GM12878 (cell line): ENCODE data around the gene ARHGAP26. TPM values are rescaled to one million over a fixed set of nuclear protein-coding genes. Genes with fewer than 3 reads are reported as not detected.
"Not testable (repeated sequence)": the region's sequence is repeated elsewhere in the genome, so short reads cannot be mapped to it uniquely, and the experiment has no call there.

Source experiments
- ATAC-seq: fragments of 200-7000 bp; cut with Tn5 transposase; 3 replicates; pipeline ENCODE4 v1.9.1; 2020; ENCODE audit warnings: mild to moderate bottlenecking, moderate library complexity
- BruUV-seq: library from RNA; stranded (reverse); fragments of 400-500 nt; replicated peaks from 2 replicates; lab custom pipeline; 2021; lab: Mats Ljungman, UMichigan
- CTCF ChIA-PET: fragments of 300-600 bp; sonication (Branson Sonifier 250); formaldehyde crosslinking; extraction: SDS; loops from one replicate; lab custom pipeline; 2021; ENCODE audit warnings: inconsistent platforms; lab: Yijun Ruan, JAX
- POLR2A ChIA-PET: fragments of 350-600 bp; formaldehyde crosslinking; extraction: SDS; loops from one replicate; lab custom pipeline; 2021; ENCODE audit warnings: inconsistent platforms; lab: Charles Lee
- RAD21 ChIA-PET: fragments of 300-600 bp; sonication (Branson Sonifier 250); formaldehyde crosslinking; loops from one replicate; lab custom pipeline; 2023; ENCODE audit warnings: antibody characterized with exemption; ENCODE audit not compliant: unreplicated experiment; lab: Charles Lee
- SMC1A ChIA-PET: fragments of 300-600 bp; sonication (Branson Sonifier 250); formaldehyde crosslinking; loops from one replicate; lab custom pipeline; 2023; ENCODE audit not compliant: unreplicated experiment, uncharacterized antibody; lab: Charles Lee
- DNase-seq: peaks from one replicate; pipeline ENCODE4 v3.0.0-alpha.2; 2011; ENCODE audit warnings: low read depth, low spot score
- FAIRE-seq: peaks from 3 replicates; lab custom pipeline; 2011; peaks lifted over from hg19 to GRCh38; lab: Jason Lieb, UNC
- H2AFZ ChIP-seq: 2 replicates; pipeline ENCODE4 v1.6.0; 2011; ENCODE audit warnings: low read depth, low read length, control low read depth; ENCODE audit not compliant: control insufficient read depth
- H3K27ac ChIP-seq: 2 replicates; pipeline ENCODE4 v1.5.1; 2011; ENCODE audit warnings: control low read depth; ENCODE audit not compliant: control insufficient read depth, insufficient read depth
- H3K27me3 ChIP-seq, 2 experiments: replicated peaks in 1 of 2; 2 replicates each; pipeline versions ENCODE4 v1.6.0 to v1.6.1; 2011; ENCODE audit warnings: low read length in 1 of 2; ENCODE audit not compliant: control insufficient read depth in 2 of 2, insufficient read depth in 2 of 2
- H3K36me3 ChIP-seq, 2 experiments: 2 replicates each; pipeline ENCODE4 v1.5.1; 2011; ENCODE audit warnings: low read length in 1 of 2; ENCODE audit not compliant: control insufficient read depth in 2 of 2, insufficient read depth in 2 of 2
- H3K4me1 ChIP-seq: 2 replicates; pipeline ENCODE4 v1.6.1; 2011; ENCODE audit warnings: mild to moderate bottlenecking, low read length, moderate library complexity, mixed read lengths; ENCODE audit not compliant: control insufficient read depth, insufficient read depth
- H3K4me2 ChIP-seq: 2 replicates; pipeline ENCODE4 v1.6.0; 2011; ENCODE audit warnings: control low read depth; ENCODE audit not compliant: control insufficient read depth, insufficient read depth
- H3K4me3 ChIP-seq: fragments of 200-600 bp; sonication (generic); 2 replicates; pipeline ENCODE4 v1.5.1; 2016
- H3K79me2 ChIP-seq: 2 replicates; pipeline ENCODE4 v1.6.0; 2011; ENCODE audit warnings: low read length; ENCODE audit not compliant: control insufficient read depth, insufficient read depth
- H3K9ac ChIP-seq: 2 replicates; pipeline ENCODE4 v1.8.0; 2011; ENCODE audit warnings: low read length, control low read depth, mixed read lengths; ENCODE audit not compliant: control insufficient read depth, insufficient read depth
- H3K9me3 ChIP-seq: replicated peaks from 3 replicates; pipeline ENCODE4 v1.5.1; 2011; ENCODE audit warnings: mild to moderate bottlenecking, low read length; ENCODE audit not compliant: control insufficient read depth, insufficient read depth
- H4K20me1 ChIP-seq: 2 replicates; pipeline ENCODE4 v1.6.0; 2011; ENCODE audit not compliant: control insufficient read depth, insufficient read depth
- BMI1 ChIP-seq: fragments of 450-650 bp; IDR thresholded peaks from 2 replicates; pipeline ENCODE4 v1.6.1; 2016; ENCODE audit warnings: mild to moderate bottlenecking, moderate library complexity, borderline replicate concordance
- CHD1 ChIP-seq: IDR thresholded peaks from 2 replicates; pipeline ENCODE4 v1.6.1; 2012; ENCODE audit warnings: low read depth, low read length, improper control_type of control experiment
- NFYB ChIP-seq: IDR thresholded peaks from 2 replicates; pipeline ENCODE4 v1.6.1; 2011; ENCODE audit warnings: low read depth, mild to moderate bottlenecking, low read length, improper control_type of control experiment, moderate library complexity; ENCODE audit not compliant: insufficient read depth
- POLR2AphosphoS5 ChIP-seq: IDR thresholded peaks from 2 replicates; pipeline ENCODE4 v1.6.1; 2011; ENCODE audit warnings: mild to moderate bottlenecking, low read length, inconsistent platforms
- RFX5 ChIP-seq: IDR thresholded peaks from 2 replicates; pipeline ENCODE4 v1.6.1; 2011; ENCODE audit warnings: low read depth, low read length, improper control_type of control experiment
- SMARCA5 ChIP-seq: fragments of 450-650 bp; IDR thresholded peaks from 2 replicates; pipeline ENCODE4 v1.6.1; 2017; ENCODE audit warnings: mild to moderate bottlenecking
- STAT3 ChIP-seq: IDR thresholded peaks from 2 replicates; pipeline ENCODE4 v1.6.1; 2011; ENCODE audit warnings: low read depth, low read length, improper control_type of control experiment
- TAF1 ChIP-seq: IDR thresholded peaks from 2 replicates; pipeline ENCODE4 v1.6.1; 2011; ENCODE audit warnings: mild to moderate bottlenecking, low read depth, low read length, borderline replicate concordance
- ZZZ3 ChIP-seq: IDR thresholded peaks from 2 replicates; pipeline ENCODE4 v1.6.1; 2011; ENCODE audit warnings: low read depth; ENCODE audit not compliant: control insufficient read depth, insufficient read length
- WGBS: methylation state at CpG from one replicate; pipeline ENCODE4 v1.1.6; 2016; ENCODE audit warnings: low lambda C conversion rate; ENCODE audit not compliant: insufficient replicate concordance, insufficient coverage; ENCODE audit errors: missing lambda C conversion rate; 5-methylcytosine and 5-hydroxymethylcytosine counted together
- in situ Hi-C: fragments of 300-500 bp; cut with MboI; formaldehyde crosslinking; loops from 9 replicates; pipeline ENCODE4 v1.14.3; 2018; ENCODE audit warnings: mixed read lengths
- intact Hi-C: fragments of 100-400 bp; cut with micrococcal nuclease; formaldehyde crosslinking; loops from one replicate; pipeline ENCODE4 v1.14.2; 2022; ENCODE audit not compliant: unreplicated experiment
- polyA plus RNA-seq, 11 experiments: library from polyadenylated mRNA; depleted of rRNA in 4 of 11; unstranded in 6 of 11; stranded (reverse) in 5 of 11; fragments of >200 nt; fragmentation: Nextera tagmentation in 4 of 11; fragmentation: Illumina TruSeq in 1 of 11; extraction: Ambion mirVana in 4 of 11; extraction: Trizol in 1 of 11; gene quantifications; 1 replicate in 1 of 11; 2 replicates in 10 of 11; pipeline versions ENCODE4 v1.2.1 to v1.2.3, GENCODE V29; 2011 to 2016; ENCODE audit warnings: inconsistent platforms in 2 of 11, missing spikeins in 2 of 11, low read depth in 1 of 11
- total RNA-seq, 4 experiments: library from RNA; depleted of rRNA in 3 of 4; stranded (reverse); fragments of >200 nt in 3 of 4; fragmentation: Illumina TruSeq in 1 of 4; extraction: Trizol in 1 of 4; gene quantifications; 2 replicates each; pipeline versions ENCODE4 v1.2.1 to v1.2.3, GENCODE V29; 2013 to 2021
- TF ChIP-seq, protein P1 (sequence below): fragments of 450-650 bp; IDR thresholded peaks from 2 replicates; pipeline ENCODE4 v1.6.1; 2014; ENCODE audit warnings: mild to moderate bottlenecking

ARHGAP26 gene
- total and polyA plus RNA-seq, 10 of the 15 experiments (the other 5 are each of a cell fraction or from before 2014, with no cell fraction given), result 9.4 to 41.5 (median 19.3) TPM

DNA sequence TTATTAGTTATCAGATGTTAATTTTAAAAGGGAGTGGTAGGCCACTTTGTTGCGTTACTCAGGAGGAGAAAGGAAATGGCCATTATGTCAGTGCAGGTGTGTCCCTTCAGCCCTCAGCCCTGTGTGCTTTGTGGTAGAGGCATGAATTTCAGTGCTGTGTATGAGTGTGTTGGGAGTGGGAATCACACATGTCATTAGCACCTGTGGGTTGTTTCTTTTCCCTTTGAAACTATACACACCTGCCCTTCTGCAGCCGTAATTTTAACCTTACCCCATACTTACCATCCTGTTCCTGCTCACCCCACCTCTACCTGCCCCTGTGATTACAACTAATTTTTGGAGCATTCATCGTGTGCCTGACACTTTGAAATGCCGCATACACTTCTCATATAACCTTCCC lies 156.4 kb downstream of the ARHGAP26 start:
- Histone ChIP-seq H3K4me2 (no peak overlapping the region), H3K4me3 (no peak overlapping the region), H2AFZ (no peak overlapping the region), H3K79me2 (no peaks in the 10 kb centered on the region), H3K4me1 (no peaks in the 10 kb centered on the region), H4K20me1 (no peaks in the 10 kb centered on the region), H3K36me3 (no peaks in the 10 kb centered on the region), H3K27me3 (no peaks in the 10 kb centered on the region), H3K27ac (no peak overlapping the region), H3K9ac (no peak overlapping the region), H3K9me3 (no peaks in the 10 kb centered on the region)
- CTCF ChIA-PET, result interaction anchor here (0.9 to 7.4 kb wide), 8 partner anchors 8 to 1216 kb away, joined by 3 to 78 read pairs (median 22); no protein-coding TSS in a partner anchor
- DNase-seq, result no peak
- POLR2A ChIA-PET, result interaction anchor here (1.5 kb wide), 1 partner anchor 474 kb away, joined by 3 read pairs; no protein-coding TSS in a partner anchor
- no peak for ATAC-seq
- no peak for TF ChIP-seq RFX5
- no peak for TF ChIP-seq CHD1
- TF ChIP-seq NFYB, result no peak
- no peak for TF ChIP-seq POLR2AphosphoS5
- TF ChIP-seq ZZZ3, result no peak
- no peak for TF ChIP-seq SMARCA5
- no peak for TF ChIP-seq BMI1
- TF ChIP-seq, protein P1, sequence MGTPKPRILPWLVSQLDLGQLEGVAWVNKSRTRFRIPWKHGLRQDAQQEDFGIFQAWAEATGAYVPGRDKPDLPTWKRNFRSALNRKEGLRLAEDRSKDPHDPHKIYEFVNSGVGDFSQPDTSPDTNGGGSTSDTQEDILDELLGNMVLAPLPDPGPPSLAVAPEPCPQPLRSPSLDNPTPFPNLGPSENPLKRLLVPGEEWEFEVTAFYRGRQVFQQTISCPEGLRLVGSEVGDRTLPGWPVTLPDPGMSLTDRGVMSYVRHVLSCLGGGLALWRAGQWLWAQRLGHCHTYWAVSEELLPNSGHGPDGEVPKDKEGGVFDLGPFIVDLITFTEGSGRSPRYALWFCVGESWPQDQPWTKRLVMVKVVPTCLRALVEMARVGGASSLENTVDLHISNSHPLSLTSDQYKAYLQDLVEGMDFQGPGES, result no peak
- no peak for TF ChIP-seq TAF1
- TF ChIP-seq STAT3, result no peak
- SMC1A ChIA-PET, result interaction anchor here (0.6 to 11.6 kb wide), 22 partner anchors 9 to 1213 kb away, joined by 3 to 149 read pairs (median 4); no protein-coding TSS in a partner anchor
- whole genome bisulfite sequencing, result 82% methylated on average over 4 of the region's 4 CpGs
- intact Hi-C loops (loop anchor here (10.0 kb wide), 1 partner anchor 188 kb away; no protein-coding TSS in a partner anchor), in situ Hi-C loops (loop anchor here (10.0 kb wide), 1 partner anchor 78 kb away; no protein-coding TSS in a partner anchor)
- no TSS peak for BruUV-seq
- RAD21 ChIA-PET, result interaction anchor here (0.8 to 9.1 kb wide), 14 partner anchors 33 to 1261 kb away, joined by 3 to 129 read pairs (median 4); partner anchors contain the start of gene NR3C1
- no peak for FAIRE-seq

DNA sequence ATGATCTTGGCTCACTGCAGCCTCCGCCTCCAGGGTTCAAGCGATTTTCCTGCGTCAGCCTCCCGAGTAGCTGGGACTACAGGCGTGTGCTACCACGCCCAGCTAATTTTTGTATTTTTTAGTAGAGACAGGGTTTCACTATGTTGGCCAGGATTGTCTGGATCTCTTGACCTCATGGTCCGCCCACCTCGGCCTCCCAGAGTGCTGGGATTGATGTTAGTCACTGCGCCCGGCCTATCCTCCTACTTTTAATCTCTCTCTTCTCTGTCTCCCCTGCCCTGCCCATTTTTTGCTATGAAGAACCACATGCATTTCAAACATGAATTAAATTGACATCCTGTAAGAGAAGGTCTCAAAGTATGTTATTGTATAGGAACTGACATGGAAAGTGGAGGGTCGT lies 158.8 kb downstream of the ARHGAP26 start:
- 95% methylated on average over 11 of the region's 11 CpGs for WGBS

More for the DNA sequence above, 158.8 kb downstream of the ARHGAP26 start:
- BruUV-seq, FAIRE-seq, H3K36me3 ChIP-seq, H3K27me3 ChIP-seq, H3K9me3 ChIP-seq, H3K27ac ChIP-seq, RAD21 ChIA-PET, H3K4me2 ChIP-seq, H3K4me3 ChIP-seq, ATAC-seq, H2AFZ ChIP-seq, H4K20me1 ChIP-seq, DNase-seq, H3K79me2 ChIP-seq, H3K9ac ChIP-seq, H3K4me1 ChIP-seq: not testable (repeated sequence)
- intact Hi-C loops, result loop anchor here (10.0 kb wide), 1 partner anchor 186 kb away; no protein-coding TSS in a partner anchor
- CTCF ChIA-PET, result interaction anchor here (1.1 to 1.2 kb wide), 2 partner anchors 74 to 877 kb away, joined by 3 to 5 read pairs; no protein-coding TSS in a partner anchor
- in situ Hi-C loops, result loop anchor here (10.0 kb wide), 1 partner anchor 76 kb away; no protein-coding TSS in a partner anchor
- SMC1A ChIA-PET, result interaction anchor here (0.7 to 1.4 kb wide), 4 partner anchors 11 to 80 kb away, joined by 3 to 5 read pairs (median 4); no protein-coding TSS in a partner anchor
- POLR2A ChIA-PET, result interaction anchor here (1.2 kb wide), 1 partner anchor 11 kb away, joined by 3 read pairs; no protein-coding TSS in a partner anchor
